Measurements from ENCODE around the gene CSMD2.

The CSMD2 gene

DNA sequence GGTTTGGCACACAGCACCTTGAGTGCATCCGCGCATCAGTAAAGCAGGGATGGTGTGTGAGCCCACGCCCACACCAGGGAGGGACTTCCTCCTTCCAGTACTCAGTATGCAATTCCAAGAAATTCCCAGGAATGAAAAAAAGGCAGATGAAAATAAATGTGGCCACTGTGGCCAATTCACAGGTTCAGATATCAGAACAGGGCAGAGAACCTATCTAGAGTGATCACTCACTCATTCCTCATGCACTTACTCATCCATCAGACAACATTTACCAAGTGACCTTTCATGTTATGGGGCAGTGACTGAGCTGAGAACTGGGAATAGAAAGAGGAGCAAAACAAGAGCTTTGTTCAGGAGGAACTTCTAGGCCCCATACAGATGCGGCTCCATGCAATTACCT is 578.9 kb downstream of the CSMD2 start:
- DNase-seq, result no peak
- TF ChIP-seq, protein P1, sequence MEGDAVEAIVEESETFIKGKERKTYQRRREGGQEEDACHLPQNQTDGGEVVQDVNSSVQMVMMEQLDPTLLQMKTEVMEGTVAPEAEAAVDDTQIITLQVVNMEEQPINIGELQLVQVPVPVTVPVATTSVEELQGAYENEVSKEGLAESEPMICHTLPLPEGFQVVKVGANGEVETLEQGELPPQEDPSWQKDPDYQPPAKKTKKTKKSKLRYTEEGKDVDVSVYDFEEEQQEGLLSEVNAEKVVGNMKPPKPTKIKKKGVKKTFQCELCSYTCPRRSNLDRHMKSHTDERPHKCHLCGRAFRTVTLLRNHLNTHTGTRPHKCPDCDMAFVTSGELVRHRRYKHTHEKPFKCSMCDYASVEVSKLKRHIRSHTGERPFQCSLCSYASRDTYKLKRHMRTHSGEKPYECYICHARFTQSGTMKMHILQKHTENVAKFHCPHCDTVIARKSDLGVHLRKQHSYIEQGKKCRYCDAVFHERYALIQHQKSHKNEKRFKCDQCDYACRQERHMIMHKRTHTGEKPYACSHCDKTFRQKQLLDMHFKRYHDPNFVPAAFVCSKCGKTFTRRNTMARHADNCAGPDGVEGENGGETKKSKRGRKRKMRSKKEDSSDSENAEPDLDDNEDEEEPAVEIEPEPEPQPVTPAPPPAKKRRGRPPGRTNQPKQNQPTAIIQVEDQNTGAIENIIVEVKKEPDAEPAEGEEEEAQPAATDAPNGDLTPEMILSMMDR (IDR thresholded peaks at IDR 0.05; ENCODE audit: low read depth, low read length), result no peak
- no peak overlapping the region for H3K4me3 ChIP-seq (ENCODE audit: low read depth, low read length)

GRCh38 chr1:33583567-33583966 is 581.5 kb downstream of the CSMD2 start:
- H3K27me3 ChIP-seq (ENCODE audit: insufficient read depth, low read depth, severe bottlenecking), result peaks cover 96% of the 10 kb centered on the region
- TF ChIP-seq, protein P1 (IDR thresholded peaks at IDR 0.05; ENCODE audit: low read depth, low read length), result no peak
- no peaks in the 10 kb centered on the region for H3K36me3 ChIP-seq
- no peak overlapping the region for H3K4me3 ChIP-seq (ENCODE audit: low read depth, low read length)
- no peaks in the 10 kb centered on the region for H3K9me3 ChIP-seq (ENCODE audit: severe bottlenecking)
- H3K27ac ChIP-seq, result no peak overlapping the region
- DNase-seq, result no peak

More for the DNA sequence above, 578.9 kb downstream of the CSMD2 start:
- Histone ChIP-seq H3K27ac (no peak overlapping the region), H3K27me3 (ENCODE audit: insufficient read depth, low read depth, severe bottlenecking) (peaks cover 88% of the 10 kb centered on the region), H3K36me3 (no peaks in the 10 kb centered on the region), H3K9me3 (ENCODE audit: severe bottlenecking) (no peaks in the 10 kb centered on the region)

GRCh38 chr1:33578557-33579448 is 586.2 kb downstream of the CSMD2 start:
- no peak overlapping the region for H3K4me3 ChIP-seq (ENCODE audit: low read depth, low read length)
- DNase-seq, result no peak

GRCh38 chr1:33577663-33578062 is 587.4 kb downstream of the CSMD2 start:
- TF ChIP-seq, protein P1 (IDR thresholded peaks at IDR 0.05; ENCODE audit: low read depth, low read length), result no peak
- H3K36me3 ChIP-seq, result no peaks in the 10 kb centered on the region
- peaks cover 93% of the 10 kb centered on the region for H3K27me3 ChIP-seq (ENCODE audit: insufficient read depth, low read depth, severe bottlenecking)
- no peak overlapping the region for H3K27ac ChIP-seq
- H3K9me3 ChIP-seq (ENCODE audit: severe bottlenecking), result no peaks in the 10 kb centered on the region
- DNase-seq, result no peak
- H3K4me3 ChIP-seq (ENCODE audit: low read depth, low read length), result no peak overlapping the region

More at GRCh38 chr1:33578557-33579448, 586.2 kb downstream of the CSMD2 start:
- TF ChIP-seq, protein P1 (IDR thresholded peaks at IDR 0.05; ENCODE audit: low read depth, low read length), result no peak
- no peaks in the 10 kb centered on the region for H3K9me3 ChIP-seq (ENCODE audit: severe bottlenecking)
- H3K27ac ChIP-seq, result no peak overlapping the region
- H3K27me3 ChIP-seq (ENCODE audit: insufficient read depth, low read depth, severe bottlenecking), result peaks cover 93% of the 10 kb centered on the region
- no peaks in the 10 kb centered on the region for H3K36me3 ChIP-seq

- no peak for DNase-seq
- H3K36me3 ChIP-seq, result no peaks in the 10 kb centered on the region
- no peak overlapping the region for H3K4me3 ChIP-seq (ENCODE audit: low read depth, low read length)
- H3K9me3 ChIP-seq (ENCODE audit: severe bottlenecking), result no peaks in the 10 kb centered on the region
- H3K27ac ChIP-seq, result no peak overlapping the region
- TF ChIP-seq, protein P1 (IDR thresholded peaks at IDR 0.05; ENCODE audit: low read depth, low read length), result no peak
- peaks cover 91% of the 10 kb centered on the region for H3K27me3 ChIP-seq (ENCODE audit: insufficient read depth, low read depth, severe bottlenecking)
Observed at GRCh38 chr1:33576821-33577599, 588.0 kb downstream of the CSMD2 start.

All from WERI-Rb-1 (cell line).